Neural progenitor cell (in vitro differentiated cells): ENCODE results near the gene CTTN. TPM values are rescaled to one million over a fixed set of nuclear protein-coding genes. Genes with fewer than 3 reads are reported as not detected.

Experiments used
- DNase-seq: peaks from one replicate; pipeline ENCODE4 v3.0.0-alpha.2; 2016; ENCODE audit warnings: low spot score
- H2AFZ ChIP-seq: fragments of 200-600 bp; sonication (generic); replicated peaks from 2 replicates; pipeline ENCODE4 v1.6.1; 2016; ENCODE audit warnings: antibody characterized with exemption
- H3F3A ChIP-seq: fragments of 200-600 bp; sonication (generic); 2 replicates; pipeline ENCODE4 v1.6.1; 2016; ENCODE audit warnings: antibody characterized with exemption, low read depth
- H3K27ac ChIP-seq: fragments of 200-600 bp; sonication (generic); 2 replicates; pipeline ENCODE4 v1.5.1; 2016; ENCODE audit warnings: mild to moderate bottlenecking
- H3K27me3 ChIP-seq: fragments of 200-600 bp; sonication (generic); 2 replicates; pipeline ENCODE4 v1.6.1; 2016; ENCODE audit warnings: mild to moderate bottlenecking, moderate library complexity
- H3K36me3 ChIP-seq: fragments of 200-600 bp; sonication (generic); 2 replicates; pipeline ENCODE4 v1.5.1; 2016
- H3K4me1 ChIP-seq: fragments of 200-600 bp; sonication (generic); 2 replicates; pipeline ENCODE4 v1.6.1; 2016; ENCODE audit warnings: mixed run types
- H3K4me2 ChIP-seq: fragments of 200-600 bp; sonication (generic); 2 replicates; pipeline ENCODE4 v1.6.1; 2016
- H3K4me3 ChIP-seq: fragments of 200-600 bp; sonication (generic); 2 replicates; pipeline ENCODE4 v1.5.1; 2016
- H3K79me2 ChIP-seq: fragments of 200-600 bp; sonication (generic); 2 replicates; pipeline ENCODE4 v1.6.1; 2016; ENCODE audit warnings: low read depth
- H3K9ac ChIP-seq: fragments of 200-600 bp; sonication (generic); 2 replicates; pipeline ENCODE4 v1.6.1; 2016
- H3K9me3 ChIP-seq: fragments of 200-600 bp; sonication (generic); 2 replicates; pipeline ENCODE4 v1.5.1; 2016; ENCODE audit warnings: low read depth
- H4K20me1 ChIP-seq: fragments of 200-600 bp; sonication (generic); 2 replicates; pipeline ENCODE4 v1.6.1; 2016; ENCODE audit warnings: low read depth
- H3K27ac Mint-ChIP-seq: 3 replicates; pipeline ENCODE4 v1.8.0; 2021; ENCODE audit warnings: mixed read lengths
- H3K27me3 Mint-ChIP-seq: 2 replicates; pipeline ENCODE4 v1.8.0; 2022; ENCODE audit warnings: low read depth, mild to moderate bottlenecking, inconsistent platforms, moderate library complexity, mixed read lengths; ENCODE audit not compliant: insufficient read depth
- H3K36me3 Mint-ChIP-seq: 3 replicates; pipeline ENCODE4 v1.8.0; 2021; ENCODE audit warnings: mixed read lengths
- H3K4me1 Mint-ChIP-seq: 3 replicates; pipeline ENCODE4 v1.8.0; 2021; ENCODE audit warnings: mixed read lengths
- H3K4me3 Mint-ChIP-seq: 3 replicates; pipeline ENCODE4 v1.8.0; 2021; ENCODE audit warnings: mild to moderate bottlenecking, moderate library complexity, mixed read lengths
- H3K9me3 Mint-ChIP-seq: 3 replicates; pipeline ENCODE4 v1.8.0; 2020; ENCODE audit warnings: mixed read lengths
- EZH2 ChIP-seq: fragments of 200-600 bp; sonication (generic); IDR thresholded peaks from 2 replicates; pipeline ENCODE4 v1.6.1; 2017; ENCODE audit warnings: antibody characterized with exemption, mild to moderate bottlenecking, moderate library complexity
- EZH2phosphoT487 ChIP-seq: fragments of 200-600 bp; sonication (generic); IDR thresholded peaks from 2 replicates; pipeline ENCODE4 v1.6.1; 2017; ENCODE audit warnings: antibody characterized with exemption
- total RNA-seq: library from RNA; depleted of rRNA; stranded (reverse); fragments of >200 nt; gene quantifications from 2 replicates; pipeline ENCODE4 v1.2.3, GENCODE V29; 2015; ENCODE audit warnings: low replicate concordance
- TF ChIP-seq, protein P1 (sequence below): fragments of 200-600 bp; sonication (generic); IDR thresholded peaks from 2 replicates; pipeline ENCODE4 v1.5.1; 2017; ENCODE audit warnings: antibody characterized with exemption, mild to moderate bottlenecking

CTTN gene
- total RNA-seq, 1 donor from 2014 or later: 200 TPM

DNA sequence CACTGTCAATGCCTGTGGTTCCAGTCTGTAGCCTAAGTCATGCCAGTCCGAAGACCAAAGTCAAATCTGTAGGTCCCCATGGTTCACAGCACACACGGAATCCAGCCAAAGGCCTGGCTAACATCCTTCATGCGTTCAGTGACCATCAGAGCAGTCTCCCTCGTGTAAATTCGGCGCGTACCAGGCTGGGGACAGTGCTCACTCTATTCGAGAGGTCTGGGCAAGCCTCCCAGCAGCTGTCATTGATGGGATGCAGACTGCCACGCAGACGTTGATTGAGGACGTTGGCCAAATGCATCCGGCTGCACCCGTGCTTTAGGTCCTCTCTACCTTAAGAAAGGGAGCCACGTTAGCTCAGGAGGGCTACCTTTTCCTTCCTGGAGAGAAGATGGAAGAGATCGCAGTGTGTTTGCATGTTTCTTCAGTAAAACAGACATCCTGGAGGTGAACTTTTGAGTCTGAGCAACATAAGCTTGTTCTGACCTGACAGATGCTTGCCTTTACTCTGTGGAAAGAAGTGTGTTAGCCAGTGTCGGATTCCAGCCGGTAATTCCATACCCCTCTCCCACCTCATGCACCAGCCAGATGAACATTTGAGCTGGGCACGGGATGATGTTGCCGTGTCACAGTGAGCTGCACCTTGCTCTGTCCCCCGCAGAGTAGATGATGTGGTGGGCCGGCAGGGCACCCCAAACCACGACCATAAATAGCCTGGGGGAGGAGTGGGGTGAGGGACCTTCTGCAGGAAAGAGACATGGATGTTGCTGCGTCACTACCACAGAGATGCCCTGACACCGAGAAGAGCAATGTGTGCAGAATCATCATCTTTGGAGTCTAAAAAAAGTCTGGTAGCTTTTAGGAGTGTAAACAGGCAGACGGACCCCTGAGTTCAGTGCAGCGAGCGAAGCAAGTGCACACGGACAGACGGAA lies 12.2 kb downstream of the CTTN start:
- H3K79me2 ChIP-seq: peaks cover 18% of the 10 kb centered on the region

GRCh38 chr11:70411713-70412452 lies 13.6 kb downstream of the CTTN start:
- peaks cover 5% of the 10 kb centered on the region for H3K79me2 ChIP-seq
- no peak overlapping the region for H3K4me2 ChIP-seq

More for the DNA sequence above, 12.2 kb downstream of the CTTN start:
- Mint-ChIP-seq H3K27ac (no peak overlapping the region), H3K27me3 (no peaks in the 10 kb centered on the region), H3K9me3 (no peaks in the 10 kb centered on the region), H3K4me1 (peaks cover 4% of the 10 kb centered on the region), H3K4me3 (no peak overlapping the region), H3K36me3 (peaks cover 30% of the 10 kb centered on the region)
- Histone ChIP-seq H3K9ac (no peak overlapping the region), H3F3A (no peaks in the 10 kb centered on the region), H3K4me3 (no peak overlapping the region), H3K4me2 (no peak overlapping the region), H3K27me3 (no peaks in the 10 kb centered on the region), H2AFZ (no peak overlapping the region), H3K4me1 (no peaks in the 10 kb centered on the region), H3K36me3 (no peaks in the 10 kb centered on the region), H3K27ac (no peak overlapping the region), H4K20me1 (peaks cover 10% of the 10 kb centered on the region), H3K9me3 (no peaks in the 10 kb centered on the region)
- DNase-seq: no peak
- TF ChIP-seq EZH2phosphoT487: no peak
- TF ChIP-seq EZH2: no peak
- TF ChIP-seq, protein P1, sequence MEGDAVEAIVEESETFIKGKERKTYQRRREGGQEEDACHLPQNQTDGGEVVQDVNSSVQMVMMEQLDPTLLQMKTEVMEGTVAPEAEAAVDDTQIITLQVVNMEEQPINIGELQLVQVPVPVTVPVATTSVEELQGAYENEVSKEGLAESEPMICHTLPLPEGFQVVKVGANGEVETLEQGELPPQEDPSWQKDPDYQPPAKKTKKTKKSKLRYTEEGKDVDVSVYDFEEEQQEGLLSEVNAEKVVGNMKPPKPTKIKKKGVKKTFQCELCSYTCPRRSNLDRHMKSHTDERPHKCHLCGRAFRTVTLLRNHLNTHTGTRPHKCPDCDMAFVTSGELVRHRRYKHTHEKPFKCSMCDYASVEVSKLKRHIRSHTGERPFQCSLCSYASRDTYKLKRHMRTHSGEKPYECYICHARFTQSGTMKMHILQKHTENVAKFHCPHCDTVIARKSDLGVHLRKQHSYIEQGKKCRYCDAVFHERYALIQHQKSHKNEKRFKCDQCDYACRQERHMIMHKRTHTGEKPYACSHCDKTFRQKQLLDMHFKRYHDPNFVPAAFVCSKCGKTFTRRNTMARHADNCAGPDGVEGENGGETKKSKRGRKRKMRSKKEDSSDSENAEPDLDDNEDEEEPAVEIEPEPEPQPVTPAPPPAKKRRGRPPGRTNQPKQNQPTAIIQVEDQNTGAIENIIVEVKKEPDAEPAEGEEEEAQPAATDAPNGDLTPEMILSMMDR: no peak

GRCh38 chr11:70413151-70413550 lies 14.8 kb downstream of the CTTN start:
- H3K4me3 Mint-ChIP-seq: no peak overlapping the region
- no peaks in the 10 kb centered on the region for H3K79me2 ChIP-seq
- H3K27me3 Mint-ChIP-seq: no peaks in the 10 kb centered on the region

More at GRCh38 chr11:70411713-70412452, 13.6 kb downstream of the CTTN start:
- no peak overlapping the region for H2AFZ ChIP-seq
- H3K4me3 ChIP-seq: no peak overlapping the region
- no peaks in the 10 kb centered on the region for H4K20me1 ChIP-seq
- no peak for DNase-seq
- peaks cover 32% of the 10 kb centered on the region for H3K36me3 Mint-ChIP-seq
- H3K4me1 ChIP-seq: no peaks in the 10 kb centered on the region
- TF ChIP-seq EZH2: no peak
- TF ChIP-seq EZH2phosphoT487: no peak
- TF ChIP-seq, protein P1: no peak
- no peaks in the 10 kb centered on the region for H3F3A ChIP-seq
- H3K27ac Mint-ChIP-seq: no peak overlapping the region
- H3K36me3 ChIP-seq: no peaks in the 10 kb centered on the region
- H3K27ac ChIP-seq: no peak overlapping the region
- H3K4me3 Mint-ChIP-seq: no peak overlapping the region
- H3K9ac ChIP-seq: no peak overlapping the region
- H3K27me3 Mint-ChIP-seq: no peaks in the 10 kb centered on the region
- no peaks in the 10 kb centered on the region for H3K9me3 ChIP-seq
- no peaks in the 10 kb centered on the region for H3K9me3 Mint-ChIP-seq
- H3K27me3 ChIP-seq: no peaks in the 10 kb centered on the region
- H3K4me1 Mint-ChIP-seq: peaks cover 4% of the 10 kb centered on the region

More at GRCh38 chr11:70413151-70413550, 14.8 kb downstream of the CTTN start:
- Histone ChIP-seq H3K36me3 (no peaks in the 10 kb centered on the region), H3K27ac (no peak overlapping the region), H3K9me3 (no peaks in the 10 kb centered on the region), H2AFZ (no peak overlapping the region), H3F3A (no peaks in the 10 kb centered on the region), H3K4me1 (no peaks in the 10 kb centered on the region), H3K4me2 (no peak overlapping the region), H3K9ac (no peak overlapping the region), H3K27me3 (no peaks in the 10 kb centered on the region), H4K20me1 (no peaks in the 10 kb centered on the region), H3K4me3 (no peak overlapping the region)
- TF ChIP-seq, protein P1: no peak
- TF ChIP-seq EZH2 (no peak), EZH2phosphoT487 (no peak)
- peaks cover 38% of the 10 kb centered on the region for H3K36me3 Mint-ChIP-seq
- H3K9me3 Mint-ChIP-seq: no peaks in the 10 kb centered on the region
- peaks cover 4% of the 10 kb centered on the region for H3K4me1 Mint-ChIP-seq
- no peak overlapping the region for H3K27ac Mint-ChIP-seq
- DNase-seq: no peak
